Measurements from ENCODE around the gene PSD2.

- no peak for TF ChIP-seq CTCF (IDR thresholded peaks at IDR 0.05)
- no peak for TF ChIP-seq POLR2A (IDR thresholded peaks at IDR 0.05)
These were observed 23.4 kb upstream of the PSD2 start for GRCh38 chr5:139772089-139772791.

All from right lobe of liver (tissue), 4 donors.